Right lung (tissue), 5 donors: ENCODE data around the gene SYT8. TPM values are rescaled to one million over a fixed set of nuclear protein-coding genes. Genes with fewer than 3 reads are reported as not detected.

Experiments used
- DNase-seq, 2 donors: peaks; one replicate each; pipeline ENCODE4 v3.0.0-alpha.2; 2013
- polyA plus RNA-seq, 5 donors: library from polyadenylated mRNA; unstranded; fragments of 120-200 nt; gene quantifications; one replicate each; pipeline versions ENCODE4 v1.2.1 to v1.2.3, GENCODE V29; 2013; ENCODE audit warnings: inconsistent platforms in 1 of 5, low replicate concordance in 1 of 5; ENCODE audit not compliant: insufficient read length in 5 of 5, insufficient read depth in 1 of 5

Gene SYT8
- polyA plus RNA-seq, 5 donors: 0.15 to 1.2 (median 0.57) TPM

DNA sequence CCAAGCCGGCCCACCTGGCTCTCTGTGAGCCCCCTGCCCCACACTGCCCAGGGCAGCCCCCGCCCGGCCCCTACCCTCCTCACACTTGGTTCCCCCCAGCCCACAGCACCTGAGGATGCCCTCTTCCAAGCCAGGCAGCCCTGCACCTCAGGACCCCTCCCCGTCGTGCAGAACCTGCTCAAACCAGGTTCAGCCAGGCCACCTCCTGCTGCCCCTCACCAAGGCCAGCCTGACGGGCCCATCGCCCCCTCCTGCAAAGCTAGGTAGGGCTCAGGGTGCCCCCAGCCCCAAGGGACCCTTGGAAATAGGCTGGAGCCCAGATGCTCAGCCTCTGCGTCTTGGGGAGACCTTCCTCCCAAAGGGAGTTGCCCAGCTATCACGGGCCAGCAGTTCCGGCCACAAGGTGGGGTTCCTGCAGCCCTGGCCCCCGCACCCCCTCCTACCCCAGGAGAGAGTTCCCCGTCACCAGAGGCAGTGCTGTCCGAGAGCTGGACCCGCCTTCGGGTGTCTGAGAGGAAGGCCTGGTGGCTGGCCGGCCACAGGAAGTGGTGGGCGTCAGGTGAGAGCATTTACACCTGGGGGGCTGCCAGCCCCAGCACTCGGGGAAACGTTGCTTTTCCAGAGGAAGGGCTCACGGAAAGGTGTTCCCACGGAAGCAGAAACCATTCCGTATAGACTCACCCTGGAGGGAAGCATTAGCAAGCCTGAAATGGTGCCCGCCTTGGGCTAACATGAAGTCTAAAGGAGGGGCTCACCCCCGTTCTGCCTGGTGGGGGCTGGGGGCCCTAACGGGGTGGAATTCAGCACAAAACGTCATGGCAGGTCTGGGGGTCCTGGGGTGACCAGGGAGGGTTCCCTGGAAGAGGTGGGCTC is 3.2 kb upstream of the SYT8 start:
- DNase-seq: no peak

DNA sequence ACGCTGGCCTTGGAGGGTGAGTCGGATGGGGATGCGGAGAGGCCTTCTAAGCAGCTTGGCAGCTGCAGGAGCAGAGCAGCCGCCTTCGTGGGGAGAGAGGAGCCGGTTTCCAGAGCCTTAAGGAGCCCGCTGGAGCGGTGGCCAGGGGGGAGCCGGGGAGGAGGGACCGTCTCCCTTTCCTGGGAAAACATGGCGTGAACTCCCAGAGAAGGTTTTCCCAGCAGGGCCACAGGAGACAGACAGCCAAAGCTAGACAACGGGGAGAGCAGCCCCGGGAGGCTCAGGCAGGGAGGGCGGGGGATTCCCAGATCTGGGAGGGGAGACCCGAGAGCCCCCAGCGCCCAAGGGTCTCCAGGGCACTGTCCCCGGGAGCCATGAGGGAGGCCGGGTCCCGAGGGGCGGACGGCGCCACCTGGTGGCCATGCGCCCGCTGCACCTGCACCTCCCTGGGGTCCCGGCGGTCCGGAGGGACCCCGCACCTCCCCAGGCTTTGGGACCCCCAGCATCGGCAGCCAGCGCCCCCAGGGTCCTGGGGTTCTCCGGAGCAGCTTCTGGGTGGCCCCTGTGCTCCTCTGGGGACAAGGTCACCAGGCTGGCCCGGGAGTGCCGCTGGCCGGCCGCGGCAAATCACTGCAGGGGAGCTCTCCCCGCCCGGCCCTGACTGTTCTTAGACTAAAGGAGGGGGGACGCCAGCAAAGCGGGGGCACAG is 2.4 kb upstream of the SYT8 start:
- peak in 1 of 2 donors; percentile 35 for DNase-seq

DNA sequence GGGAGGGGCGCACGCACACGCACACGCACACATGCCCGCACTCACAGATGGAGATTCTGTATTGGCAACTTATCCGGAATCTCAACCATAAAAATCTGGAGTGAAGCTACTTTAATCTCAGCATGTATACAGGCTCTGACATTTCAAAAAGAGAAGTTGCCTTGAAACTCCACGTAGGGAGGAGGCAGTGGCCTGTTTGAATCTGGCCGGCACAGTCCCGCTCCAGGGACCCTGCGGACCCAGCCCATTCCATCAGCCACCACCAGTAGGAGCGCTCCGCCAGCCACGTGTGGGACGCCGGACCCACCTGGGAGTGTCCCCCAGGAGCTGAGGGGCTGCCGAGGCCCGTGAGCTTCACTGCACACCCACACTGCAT is 1.9 kb upstream of the SYT8 start:
- DNase-seq: no peak

DNA sequence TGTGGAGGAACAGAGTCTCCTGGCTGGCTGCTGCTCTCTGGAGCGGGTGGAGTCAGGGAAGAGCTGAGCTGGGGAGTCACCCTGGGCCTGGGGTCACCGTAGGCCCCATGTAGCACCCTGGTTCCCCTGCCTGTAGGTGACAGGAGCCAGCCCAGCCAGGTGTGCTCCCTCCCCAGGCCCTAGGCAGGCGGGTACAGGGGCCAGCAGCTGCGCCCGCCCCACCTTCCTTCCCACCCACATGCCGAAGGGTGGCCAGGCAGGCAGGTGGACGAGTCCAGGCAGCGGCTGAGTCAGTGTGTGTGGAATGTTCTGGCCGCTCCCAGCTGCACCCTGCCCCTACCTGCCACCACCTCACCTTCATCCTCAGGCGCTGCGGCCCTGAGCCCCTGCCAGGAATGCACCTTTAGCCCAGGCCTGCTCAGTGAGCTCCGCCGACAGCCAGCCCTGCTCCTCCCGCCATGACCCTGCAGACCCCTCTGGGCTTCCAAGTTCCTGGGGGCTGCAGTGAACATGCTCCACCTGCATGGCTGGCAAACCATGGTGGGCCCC is 654 bp upstream of the SYT8 start:
- DNase-seq: no peak

DNA sequence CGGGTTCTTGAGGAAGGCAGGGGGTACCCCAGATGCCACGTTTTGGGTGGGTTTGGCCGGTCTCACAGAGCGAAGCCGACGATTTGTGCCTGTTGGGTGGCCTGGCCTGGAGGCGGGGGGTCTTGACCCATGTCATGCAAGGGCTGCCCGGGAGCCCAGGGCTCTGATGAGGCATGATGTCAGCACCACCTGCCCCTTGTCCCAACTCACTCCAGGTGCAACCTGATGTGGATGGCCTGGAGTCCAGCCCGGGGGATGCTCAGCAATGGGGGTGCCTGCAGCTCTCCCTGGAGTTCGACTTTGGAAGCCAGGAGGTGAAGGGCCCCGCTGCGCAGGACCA is 851 bp downstream of the SYT8 start:
- no peak for DNase-seq

DNA sequence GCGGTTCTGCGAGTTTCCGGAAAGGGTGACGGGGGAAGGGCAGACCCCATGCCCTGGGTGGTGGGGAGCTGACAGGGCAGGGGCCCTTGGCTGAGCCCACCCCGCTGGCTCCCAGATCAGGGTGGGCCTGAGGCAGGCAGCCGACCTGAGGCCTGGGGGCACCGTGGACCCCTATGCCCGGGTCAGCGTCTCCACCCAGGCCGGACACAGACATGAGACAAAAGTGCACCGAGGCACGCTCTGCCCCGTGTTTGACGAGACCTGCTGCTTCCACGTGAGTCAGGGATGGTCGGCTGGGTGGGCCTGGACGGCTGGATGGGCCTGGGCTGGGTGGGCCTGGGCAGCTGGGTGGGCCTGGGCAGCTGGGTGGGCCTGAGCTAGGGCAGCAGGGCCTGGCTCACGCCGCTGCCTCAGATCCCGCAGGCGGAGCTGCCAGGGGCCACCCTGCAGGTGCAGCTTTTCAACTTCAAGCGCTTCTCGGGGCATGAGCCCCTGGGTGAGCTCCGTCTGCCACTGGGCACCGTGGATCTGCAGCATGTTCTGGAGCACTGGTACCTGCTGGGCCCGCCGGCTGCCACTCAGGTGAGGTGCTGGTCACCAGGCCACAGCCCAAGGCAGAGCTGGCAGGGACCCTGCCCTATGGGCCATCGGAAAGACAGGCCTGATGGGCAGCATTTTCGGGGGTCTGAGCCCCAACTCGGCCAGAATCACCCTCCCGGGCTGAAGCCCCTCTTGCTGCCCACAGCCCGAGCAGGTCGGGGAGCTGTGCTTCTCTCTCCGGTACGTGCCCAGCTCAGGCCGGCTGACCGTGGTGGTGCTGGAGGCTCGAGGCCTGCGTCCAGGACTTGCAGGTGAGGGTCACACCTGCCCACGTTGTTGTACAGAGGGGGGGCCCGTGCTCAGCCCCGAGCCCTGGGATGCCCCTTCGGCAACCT is 1.5 kb downstream of the SYT8 start:
- no peak for DNase-seq

DNA sequence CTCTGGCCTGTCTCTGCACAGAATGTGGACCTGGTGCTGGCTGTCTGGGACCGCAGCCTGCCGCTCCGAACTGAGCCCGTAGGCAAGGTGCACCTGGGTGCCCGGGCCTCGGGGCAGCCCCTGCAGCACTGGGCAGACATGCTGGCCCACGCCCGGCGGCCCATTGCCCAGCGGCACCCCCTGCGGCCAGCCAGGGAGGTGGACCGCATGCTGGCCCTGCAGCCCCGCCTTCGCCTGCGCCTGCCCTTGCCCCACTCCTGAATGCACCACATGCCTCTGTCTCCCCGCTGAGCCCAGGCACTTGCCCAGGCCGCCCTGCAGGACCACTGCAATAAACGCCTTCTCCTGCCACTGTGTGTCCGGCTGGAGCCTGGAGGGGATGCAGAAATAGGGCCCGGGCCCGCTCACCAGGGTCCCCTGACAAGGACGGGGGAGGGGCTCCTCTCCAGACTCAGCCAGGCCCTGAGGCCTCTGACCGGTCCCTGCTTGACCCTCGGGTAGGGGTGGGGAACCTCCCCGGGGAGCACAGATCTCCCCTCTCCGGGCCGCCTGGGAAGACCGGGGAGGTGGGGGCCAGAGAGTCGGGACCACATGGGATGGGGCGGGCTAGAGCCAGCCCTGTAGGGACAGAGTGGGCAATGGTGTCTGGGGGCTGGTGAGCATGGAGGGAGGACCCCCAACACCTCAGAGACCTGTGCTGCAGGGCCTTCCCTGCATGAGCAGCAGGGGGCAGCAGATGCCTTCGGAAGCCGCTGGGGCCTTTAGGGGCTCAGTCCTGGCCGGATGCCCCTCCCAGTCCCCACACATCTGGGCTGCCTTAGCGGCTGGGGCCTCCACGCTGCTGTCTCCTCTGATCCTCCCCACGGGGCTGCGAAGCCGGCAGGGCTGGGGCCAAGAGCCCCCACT is 2.6 kb downstream of the SYT8 start:
- DNase-seq: peak; percentile 49 to 60

DNA sequence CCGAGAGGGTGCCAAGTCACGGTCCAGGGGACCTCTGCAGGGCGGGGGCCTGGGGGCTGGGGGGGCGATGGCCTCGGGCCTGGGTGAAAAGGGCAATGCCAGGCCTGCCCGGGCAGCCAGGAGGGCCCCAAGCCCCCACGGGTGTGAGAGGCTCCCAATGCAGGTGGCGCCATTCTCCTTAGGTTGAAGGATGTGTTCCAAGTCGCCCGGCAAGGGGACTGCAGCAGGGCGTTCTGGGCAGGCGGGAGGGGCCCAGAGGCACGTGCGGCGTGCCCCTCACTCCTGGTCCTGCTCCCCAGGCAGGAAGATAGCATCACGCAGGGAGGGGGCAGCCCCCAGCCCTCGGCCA is 3.3 kb downstream of the SYT8 start:
- DNase-seq: no peak

DNA sequence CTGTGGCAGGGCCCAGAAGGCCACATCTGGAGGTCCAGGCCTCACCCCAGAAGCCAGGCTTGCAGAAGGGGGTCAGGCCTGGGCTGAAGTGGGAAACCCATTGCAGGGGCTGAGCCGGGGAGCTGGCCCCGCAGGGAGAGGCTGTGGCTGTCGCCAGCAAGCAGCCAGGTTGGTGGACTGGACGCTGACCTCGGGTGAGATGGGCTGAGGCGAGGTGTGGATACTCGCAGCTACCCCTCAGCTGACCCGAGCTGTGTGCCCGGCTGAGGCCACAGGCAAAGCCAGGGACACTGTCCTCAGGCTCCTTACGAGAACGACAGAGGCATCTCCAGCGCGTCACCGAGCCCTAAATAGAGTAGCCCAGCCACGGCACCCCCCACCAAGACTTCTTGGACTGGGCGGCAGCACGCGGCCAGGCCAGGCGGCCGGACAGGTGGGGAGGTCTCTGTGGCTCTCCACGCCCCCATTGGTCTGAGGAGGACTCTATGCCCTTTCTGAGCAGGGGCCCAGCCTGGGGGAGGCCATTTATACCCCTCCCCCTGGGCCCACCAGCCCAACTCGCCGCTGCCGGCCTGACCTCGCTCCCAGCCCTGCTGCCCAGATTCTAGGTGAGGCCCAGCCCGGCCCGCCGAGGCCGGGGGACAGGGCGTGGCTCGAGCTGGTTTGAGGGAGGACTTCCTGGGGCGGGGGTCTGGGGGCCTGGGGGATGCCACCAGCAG is 3.8 kb downstream of the SYT8 start, which contains the start of gene TNNI2:
Gene TNNI2, plus strand, starts transcription at position 556 of the 719 bp plus-strand sequence. CDS start 716 bp downstream, outside the sequence.
- no peak for DNase-seq

DNA sequence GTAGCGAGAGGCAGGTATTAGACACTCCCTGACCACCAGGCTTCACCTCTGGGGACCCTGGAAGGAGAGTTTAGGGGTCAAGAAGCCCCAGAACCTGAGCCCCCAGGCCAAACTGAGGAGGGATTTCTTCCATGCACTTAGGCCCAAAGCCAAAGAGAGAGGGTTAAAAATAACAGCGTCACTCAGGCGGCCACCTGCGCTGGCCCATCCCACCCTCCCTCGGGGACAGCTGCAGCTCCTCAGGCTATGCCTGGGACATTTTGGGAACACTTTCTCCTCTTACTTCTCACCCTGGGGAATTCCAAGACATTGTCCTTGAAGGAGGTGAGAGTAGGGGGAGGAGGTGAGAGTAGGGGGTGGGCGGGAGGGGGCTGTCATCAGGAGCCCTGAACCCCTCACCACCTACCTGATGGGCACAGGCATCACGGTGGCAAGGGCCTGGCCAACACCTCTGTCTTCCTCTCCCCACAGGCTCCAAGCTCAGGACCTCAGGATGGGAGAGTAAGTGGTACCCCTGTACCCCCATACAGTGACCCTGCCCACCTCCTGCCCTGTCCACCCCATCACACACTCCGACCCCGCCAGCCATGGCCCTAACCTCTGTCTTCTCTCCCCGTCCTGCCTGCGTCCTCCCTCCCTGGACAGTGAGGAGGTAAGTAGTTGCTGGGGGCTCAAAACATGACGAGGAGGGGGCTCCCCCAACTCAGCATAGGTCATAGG is 4.6 kb downstream of the SYT8 start:
- DNase-seq: no peak

DNA sequence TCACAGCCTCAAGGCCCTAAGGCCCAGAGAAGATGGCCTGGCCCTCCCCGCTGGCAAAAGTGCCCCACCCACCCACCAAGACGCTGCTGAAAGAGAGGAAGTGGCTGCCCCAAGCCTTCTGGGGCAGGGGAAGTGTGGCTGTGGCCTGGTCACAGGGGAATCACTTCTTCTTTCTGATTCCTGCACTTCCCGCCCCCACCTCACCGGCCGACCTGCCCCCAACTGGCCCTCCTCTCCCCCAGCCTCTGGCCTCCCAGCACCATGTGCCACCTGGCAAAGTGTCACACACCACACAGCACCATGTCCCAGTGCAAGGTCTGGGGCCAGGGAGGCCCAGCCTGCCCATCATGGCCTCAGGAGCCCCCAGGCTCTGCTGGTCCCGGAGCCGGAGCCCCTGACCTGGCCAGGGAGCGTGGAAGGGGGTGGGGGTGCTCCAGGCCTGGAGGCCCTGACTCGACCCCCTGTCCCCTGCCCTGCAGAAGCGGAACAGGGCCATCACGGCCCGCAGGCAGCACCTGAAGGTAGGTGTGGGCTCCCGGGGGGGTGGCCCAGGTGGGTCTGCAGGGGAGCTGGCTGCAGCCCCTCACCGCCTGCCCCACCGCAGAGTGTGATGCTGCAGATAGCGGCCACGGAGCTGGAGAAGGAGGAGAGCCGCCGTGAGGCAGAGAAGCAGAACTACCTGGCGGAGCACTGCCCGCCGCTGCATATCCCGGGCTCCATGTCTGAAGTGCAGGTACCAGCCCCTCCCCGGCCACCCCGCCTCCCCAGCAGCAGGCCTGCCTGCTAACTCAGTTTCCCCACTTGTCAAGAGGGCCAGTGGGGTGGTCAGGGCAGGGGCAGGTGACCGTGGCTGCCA is 5.4 kb downstream of the SYT8 start:
- no peak for DNase-seq

DNA sequence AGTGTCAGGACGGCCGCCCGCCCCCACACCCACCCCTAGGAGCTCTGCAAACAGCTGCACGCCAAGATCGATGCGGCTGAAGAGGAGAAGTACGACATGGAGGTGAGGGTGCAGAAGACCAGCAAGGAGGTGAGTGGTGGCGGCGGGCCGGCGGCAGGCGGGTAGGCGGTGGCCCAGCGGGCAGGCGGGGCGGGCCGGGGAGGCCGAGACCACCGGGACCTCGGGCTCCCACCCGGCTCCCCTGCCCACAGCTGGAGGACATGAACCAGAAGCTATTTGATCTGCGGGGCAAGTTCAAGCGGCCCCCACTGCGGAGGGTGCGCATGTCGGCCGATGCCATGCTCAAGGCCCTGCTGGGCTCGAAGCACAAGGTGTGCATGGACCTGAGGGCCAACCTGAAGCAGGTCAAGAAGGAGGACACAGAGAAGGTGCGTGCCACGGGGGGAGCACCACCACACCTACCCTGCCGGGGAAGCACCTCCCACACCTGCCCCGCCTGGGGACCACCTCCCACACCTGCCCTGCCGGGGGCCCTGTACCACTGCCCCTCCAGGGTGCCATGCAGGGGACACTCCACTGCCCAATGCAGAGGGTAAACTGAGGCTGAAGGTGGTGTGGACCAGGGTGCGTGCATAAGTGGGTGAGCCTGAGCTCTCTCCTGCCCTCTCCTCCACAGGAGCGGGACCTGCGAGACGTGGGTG is 6.1 kb downstream of the SYT8 start:
- no peak for DNase-seq

DNA sequence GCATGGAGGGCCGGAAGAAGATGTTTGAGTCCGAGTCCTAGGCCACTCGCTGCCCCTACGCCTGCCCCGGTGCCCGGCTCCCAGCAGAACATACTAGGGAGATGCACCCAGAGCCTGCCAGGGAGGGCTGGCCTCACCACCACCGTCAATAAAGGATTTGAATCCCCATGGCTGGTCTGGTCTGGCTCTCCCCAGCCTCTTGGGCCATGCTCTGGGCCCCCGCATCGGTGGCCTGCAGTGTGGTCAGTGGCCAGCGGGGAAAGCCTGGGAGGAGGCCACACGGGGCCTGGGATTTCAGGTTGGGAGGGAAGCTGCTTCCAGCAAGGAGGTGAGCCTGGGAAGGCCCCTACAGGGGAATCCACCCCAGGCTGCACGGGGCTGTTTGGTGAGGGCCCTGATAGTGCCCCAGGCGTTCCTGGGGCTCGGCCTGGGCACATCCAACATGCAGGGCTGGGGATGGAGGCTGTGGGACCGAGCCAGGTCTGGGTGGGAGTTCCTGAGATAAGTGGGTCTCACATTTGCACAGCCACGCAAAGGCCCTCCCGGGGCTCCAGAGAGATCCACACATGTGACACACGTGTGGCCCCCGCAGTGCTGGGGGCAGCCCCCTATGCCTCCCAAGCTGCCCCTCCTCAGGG is 6.8 kb downstream of the SYT8 start:
- DNase-seq: no peak

DNA sequence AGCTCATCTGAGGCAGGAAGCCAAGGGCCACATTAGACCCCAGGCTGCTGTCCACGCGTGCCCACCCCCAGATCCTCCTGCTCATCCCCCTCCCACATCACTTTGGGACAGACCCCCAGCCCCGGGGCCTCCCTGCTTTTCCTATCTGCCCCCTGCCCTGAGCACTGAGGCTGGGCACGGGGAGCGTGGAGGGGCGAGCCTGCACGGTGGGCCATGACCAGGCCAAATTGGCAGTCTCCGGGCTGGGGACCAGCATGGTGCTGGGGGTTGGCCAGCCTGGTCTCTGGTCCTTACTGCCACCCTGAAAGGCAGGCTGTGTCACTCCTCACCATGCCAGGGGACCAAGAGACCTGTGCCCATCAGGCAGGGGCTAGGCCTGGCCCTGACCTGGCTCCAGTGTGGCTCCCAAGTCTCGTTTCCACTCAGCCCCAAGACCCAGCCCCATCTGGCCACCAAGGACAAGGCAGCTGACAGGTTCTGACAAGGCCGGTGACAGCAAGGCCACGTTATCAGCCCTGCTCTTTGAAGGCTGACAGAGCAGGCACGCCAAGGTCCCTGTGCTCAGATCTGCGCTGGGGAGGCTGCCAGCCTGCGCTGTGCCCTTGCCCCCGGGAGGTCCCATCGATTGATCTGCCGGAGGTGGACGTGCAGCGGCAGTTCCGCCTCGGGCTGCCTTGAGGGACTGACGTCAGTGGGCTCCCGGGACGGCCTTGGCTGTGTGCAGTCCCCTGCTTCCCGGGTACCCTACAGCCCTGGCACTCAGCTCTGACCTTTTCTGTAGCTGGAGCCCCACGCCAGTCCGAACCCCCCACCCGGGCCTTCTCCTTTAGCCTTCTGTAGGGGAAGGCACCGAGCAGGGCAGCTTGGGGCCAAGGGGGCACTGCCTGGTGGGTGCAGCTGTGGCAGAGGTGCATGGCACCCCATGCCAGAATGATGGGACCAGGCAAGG is 7.6 kb downstream of the SYT8 start:
- no peak for DNase-seq

DNA sequence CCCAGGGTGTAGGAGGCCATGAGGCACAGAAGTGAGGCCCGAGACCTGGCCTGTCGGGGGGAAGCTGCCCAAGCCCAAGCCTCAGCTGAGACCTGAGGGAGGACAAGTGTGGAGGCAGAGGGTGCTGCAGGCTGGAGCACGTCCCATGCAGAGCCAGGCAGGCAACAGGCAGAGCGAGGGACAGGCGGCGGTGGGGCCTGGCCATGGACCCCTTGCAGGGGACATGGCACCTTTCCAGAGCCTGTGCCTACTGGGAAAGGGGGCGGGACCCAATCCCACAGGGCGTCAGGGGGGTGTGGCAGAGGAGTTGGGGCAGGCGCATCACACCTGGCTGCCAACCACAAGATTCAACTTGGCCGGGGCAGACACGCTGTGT is 8.3 kb downstream of the SYT8 start:
- DNase-seq: no peak

DNA sequence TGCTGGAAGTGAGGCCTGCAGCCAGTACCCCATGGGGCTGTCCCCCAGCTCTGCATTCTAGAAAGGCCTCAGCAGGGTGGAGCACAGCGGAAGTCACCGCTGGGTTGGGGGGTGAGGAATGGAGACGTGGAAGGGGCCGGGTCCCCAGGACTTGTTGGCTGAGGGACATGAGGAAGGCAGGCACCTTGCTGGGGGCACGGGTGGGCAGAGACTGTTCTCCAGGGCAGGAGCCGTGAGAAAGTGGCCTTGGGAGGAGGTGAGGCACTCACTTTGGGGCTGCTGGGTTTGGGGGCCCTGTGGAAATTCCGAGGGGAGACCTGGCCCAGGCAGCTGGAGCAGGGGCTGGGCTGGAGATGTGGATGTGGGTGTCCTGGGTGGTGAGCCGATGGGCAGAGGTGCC is 9.0 kb downstream of the SYT8 start:
- no peak for DNase-seq
